Muscle layer of colon (tissue), 2 donors: Measurements from ENCODE around the gene DOCK3.

Source experiments
- H3K27ac ChIP-seq: one replicate; pipeline ENCODE4 v1.7.0; 2013; ENCODE audit warnings: low read depth, mild to moderate bottlenecking, low read length, moderate library complexity
- H3K27me3 ChIP-seq, 2 donors: one replicate each; pipeline ENCODE4 v1.7.0; 2013; ENCODE audit warnings: low read length in 2 of 2, mild to moderate bottlenecking in 2 of 2; ENCODE audit not compliant: insufficient read depth in 2 of 2, control insufficient read depth in 1 of 2
- H3K36me3 ChIP-seq: one replicate; pipeline ENCODE4 v1.7.0; 2013; ENCODE audit warnings: mild to moderate bottlenecking, low read length; ENCODE audit not compliant: insufficient read depth
- H3K4me1 ChIP-seq: one replicate; pipeline ENCODE4 v1.7.0; 2013; ENCODE audit warnings: mild to moderate bottlenecking, low read length; ENCODE audit not compliant: insufficient read depth
- H3K4me3 ChIP-seq, 2 donors: one replicate each; pipeline ENCODE4 v1.7.0; 2013; ENCODE audit warnings: low read length in 2 of 2, low read depth in 1 of 2, mild to moderate bottlenecking in 1 of 2, moderate library complexity in 1 of 2
- H3K9ac ChIP-seq: one replicate; pipeline ENCODE4 v1.7.0; 2013; ENCODE audit warnings: low read length
- H3K9me3 ChIP-seq: one replicate; pipeline ENCODE4 v1.7.0; 2013; ENCODE audit warnings: mild to moderate bottlenecking, low read length
- donor health status: abdominal sarcoma.
- donor health status: Adenocarcinoma of cecum.

Gene DOCK3

DNA sequence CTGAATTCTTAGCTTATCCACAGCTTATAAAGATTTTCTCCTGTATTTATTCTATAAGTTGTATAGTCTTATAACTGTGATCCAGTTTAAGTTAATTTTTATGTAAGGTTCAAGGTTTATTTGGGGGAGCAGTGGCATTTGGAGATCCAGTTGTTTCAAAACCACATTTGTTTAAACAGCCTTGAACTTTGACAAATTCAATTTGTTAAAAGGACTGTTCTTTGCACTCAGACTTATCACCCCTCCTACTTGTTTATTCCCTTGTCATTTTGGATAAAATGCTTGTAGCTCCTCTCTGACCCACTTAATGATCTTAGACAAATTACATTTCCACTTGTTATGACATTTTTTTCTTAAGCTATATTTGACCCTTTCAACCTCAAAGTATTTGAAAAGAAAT, 327.8 kb downstream of the DOCK3 start:
- Histone ChIP-seq H3K27ac (no peak overlapping the region), H3K36me3 (no peaks in the 10 kb centered on the region), H3K27me3 (no peaks in the 10 kb centered on the region), H3K9ac (no peak overlapping the region), H3K9me3 (no peaks in the 10 kb centered on the region), H3K4me1 (no peaks in the 10 kb centered on the region), H3K4me3 (no peak overlapping the region)

DNA sequence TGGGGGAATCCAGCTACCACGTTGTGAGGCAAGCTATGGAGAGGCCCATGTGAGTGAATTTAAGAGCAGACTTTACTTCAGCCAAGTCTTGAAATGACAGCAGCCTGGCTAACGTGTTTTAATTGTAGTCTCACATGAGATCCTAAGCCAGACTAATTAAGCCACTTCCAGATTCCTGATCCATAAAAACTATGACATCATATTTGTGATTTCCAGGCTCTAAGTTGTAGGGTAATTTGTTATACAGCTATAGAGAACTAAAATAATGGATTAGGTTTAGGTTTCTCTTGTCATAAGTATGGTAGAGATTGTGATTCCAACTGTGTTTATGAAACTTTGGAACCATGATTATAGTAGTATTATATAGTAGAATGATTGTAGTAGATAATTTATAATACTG, 329.5 kb downstream of the DOCK3 start:
- Histone ChIP-seq H3K27me3 (no peaks in the 10 kb centered on the region), H3K4me1 (no peaks in the 10 kb centered on the region), H3K9ac (no peak overlapping the region), H3K27ac (no peak overlapping the region), H3K4me3 (no peak overlapping the region), H3K36me3 (no peaks in the 10 kb centered on the region), H3K9me3 (no peaks in the 10 kb centered on the region)

DNA sequence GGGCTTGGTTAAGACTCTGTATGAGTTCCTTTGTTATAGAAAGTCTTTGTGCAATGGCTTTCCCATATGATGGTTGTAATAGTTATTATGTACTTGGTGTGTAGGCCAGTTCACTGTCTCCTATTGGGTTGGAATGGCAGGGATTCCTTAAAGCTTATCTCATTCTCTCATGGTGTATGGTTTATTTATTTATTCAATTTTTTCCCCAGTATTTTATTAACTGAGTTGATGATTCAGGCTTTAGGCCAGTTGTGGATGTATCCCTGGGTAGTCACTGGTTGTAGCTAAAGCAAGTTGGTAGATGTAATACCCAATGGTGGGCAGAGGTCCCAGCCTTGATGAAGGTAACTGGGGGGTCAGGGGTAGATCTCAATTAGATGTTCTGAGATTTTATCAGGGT, 349.4 kb downstream of the DOCK3 start:
- Histone ChIP-seq H3K9ac (no peak overlapping the region), H3K9me3 (no peaks in the 10 kb centered on the region), H3K27ac (no peak overlapping the region), H3K4me3 (no peak overlapping the region), H3K27me3 (no peaks in the 10 kb centered on the region), H3K36me3 (no peaks in the 10 kb centered on the region), H3K4me1 (no peaks in the 10 kb centered on the region)

DNA sequence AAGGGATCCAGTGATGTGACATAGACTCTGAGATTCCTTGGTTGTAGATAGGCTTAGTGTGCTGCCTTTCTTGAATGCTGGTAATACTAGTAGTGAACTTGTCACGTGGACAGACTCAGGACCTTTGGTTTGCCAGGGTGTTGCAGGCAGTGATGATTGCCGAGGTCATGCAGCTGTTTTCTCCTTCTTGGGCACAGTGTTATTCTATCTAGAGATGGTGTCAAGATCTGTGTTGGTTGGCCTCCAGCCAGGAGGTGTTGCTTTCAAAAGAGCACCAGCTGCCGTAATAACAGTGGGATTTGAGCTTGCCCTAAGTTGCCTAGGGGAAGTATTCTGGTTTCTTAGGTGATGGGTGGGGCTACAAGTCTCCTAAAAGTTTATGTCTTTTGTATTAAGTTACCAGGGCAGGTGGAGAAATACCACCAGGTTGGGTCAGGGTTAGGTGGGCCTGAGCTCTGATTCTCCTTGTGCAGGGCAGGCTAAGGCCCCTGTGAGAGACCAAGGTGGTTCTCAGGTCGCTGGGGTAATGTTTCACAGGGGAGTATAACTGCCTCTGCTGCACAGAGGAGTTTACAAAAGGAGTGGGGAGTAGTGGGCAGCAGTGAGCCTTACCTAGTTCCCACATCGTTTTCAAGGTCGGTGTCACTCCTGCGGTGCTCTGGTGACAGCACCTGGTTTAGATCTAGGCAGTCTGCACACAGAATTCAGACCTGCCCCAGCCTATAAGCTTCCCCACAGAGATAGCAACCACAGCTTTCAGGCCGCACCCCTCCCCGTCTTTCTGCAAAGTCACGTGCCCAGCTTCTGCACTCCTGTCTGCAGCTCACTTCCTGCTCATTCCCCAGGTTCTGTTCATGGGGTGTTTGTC, 350.3 kb downstream of the DOCK3 start:
- Histone ChIP-seq H3K36me3 (no peaks in the 10 kb centered on the region), H3K27me3 (no peaks in the 10 kb centered on the region), H3K9ac (no peak overlapping the region), H3K4me1 (no peaks in the 10 kb centered on the region), H3K27ac (no peak overlapping the region), H3K4me3 (no peak overlapping the region), H3K9me3 (no peaks in the 10 kb centered on the region)

DNA sequence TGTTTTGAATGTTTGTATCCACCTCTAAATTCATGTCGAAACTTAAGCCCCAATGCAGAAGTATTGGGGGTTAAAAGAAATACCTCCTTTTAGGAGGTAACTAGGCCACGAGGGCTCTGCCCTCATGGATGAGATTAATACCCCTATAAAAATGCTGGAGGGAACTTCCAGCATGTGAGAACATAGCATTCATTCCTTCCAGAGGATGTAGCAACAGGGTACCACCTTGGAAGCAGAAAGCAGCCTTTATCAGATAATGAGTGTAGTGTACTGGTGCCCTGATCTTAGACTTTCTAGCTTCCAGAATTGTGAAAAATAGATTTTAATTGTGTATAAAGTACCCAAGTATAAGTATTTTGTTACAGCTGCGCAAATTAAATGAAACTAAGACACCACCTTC, 356.9 kb downstream of the DOCK3 start:
- no peak overlapping the region for H3K4me3 ChIP-seq
- H3K27ac ChIP-seq, result no peak overlapping the region
- no peaks in the 10 kb centered on the region for H3K36me3 ChIP-seq
- no peaks in the 10 kb centered on the region for H3K27me3 ChIP-seq
- no peak overlapping the region for H3K9ac ChIP-seq
- H3K4me1 ChIP-seq, result no peaks in the 10 kb centered on the region
- H3K9me3 ChIP-seq, result no peaks in the 10 kb centered on the region

DNA sequence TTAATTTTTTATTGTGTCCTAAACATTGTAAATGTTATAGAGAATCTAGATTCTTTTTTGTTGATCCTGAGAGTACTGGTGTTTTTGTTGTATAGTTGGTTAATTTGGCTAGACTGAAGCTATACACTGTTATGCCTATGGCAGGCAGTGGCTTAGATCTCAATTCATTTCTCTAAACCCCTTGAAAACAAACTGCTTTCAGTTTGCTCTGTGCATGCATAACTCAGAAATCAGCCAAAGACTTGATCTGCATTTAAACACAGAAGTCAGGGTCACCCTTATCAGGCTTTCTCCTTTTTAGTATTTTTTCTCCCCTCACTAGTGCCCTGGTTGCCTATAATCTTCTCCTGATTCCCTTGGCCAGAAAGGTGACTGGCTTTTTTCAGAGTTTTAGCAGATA, 360.9 kb downstream of the DOCK3 start:
- Histone ChIP-seq H3K4me1 (no peaks in the 10 kb centered on the region), H3K27me3 (no peaks in the 10 kb centered on the region), H3K9me3 (no peaks in the 10 kb centered on the region), H3K4me3 (no peak overlapping the region), H3K27ac (no peak overlapping the region), H3K36me3 (no peaks in the 10 kb centered on the region), H3K9ac (no peak overlapping the region)

DNA sequence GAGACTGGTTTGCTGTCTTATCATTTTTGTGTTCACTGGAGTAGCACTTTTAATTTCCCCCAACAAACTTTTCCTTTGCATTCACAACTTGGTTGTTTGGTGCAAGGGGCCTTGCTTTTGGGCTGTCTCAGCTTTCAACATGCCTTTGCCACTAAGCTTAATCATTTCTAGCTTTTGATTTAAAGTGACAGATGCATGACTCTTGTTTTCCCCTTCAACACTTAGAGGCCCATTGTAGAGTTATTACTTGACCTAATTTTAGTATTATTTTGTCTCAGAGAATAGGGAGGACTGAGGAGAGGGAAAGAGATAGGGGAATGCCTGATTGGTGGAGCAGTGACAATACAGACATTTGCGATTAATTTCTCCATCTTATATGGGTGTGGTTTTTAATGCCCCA, 370.3 kb downstream of the DOCK3 start:
- no peak overlapping the region for H3K27ac ChIP-seq

DNA sequence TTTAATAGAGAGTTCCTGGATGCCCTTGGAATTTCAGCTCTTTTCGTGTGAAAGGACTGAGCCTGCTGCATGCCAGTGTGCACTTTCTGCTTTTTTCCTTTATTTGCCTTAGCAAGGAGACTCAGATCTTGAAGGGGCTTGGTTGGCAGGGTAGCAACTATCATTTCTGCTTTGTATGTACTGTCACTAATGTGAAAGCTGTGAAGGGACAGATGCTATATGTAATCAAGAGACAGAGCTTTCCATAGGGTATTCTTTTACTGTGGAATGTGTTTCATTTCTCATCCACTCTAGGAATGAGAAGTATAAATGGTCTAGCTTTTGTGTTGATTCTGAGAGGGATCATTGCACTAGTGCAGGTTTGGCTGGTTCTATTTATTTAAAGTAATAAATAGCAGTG, 377.8 kb downstream of the DOCK3 start:
- no peaks in the 10 kb centered on the region for H3K9me3 ChIP-seq
- H3K27me3 ChIP-seq, result no peaks in the 10 kb centered on the region
- H3K9ac ChIP-seq, result no peak overlapping the region
- H3K4me1 ChIP-seq, result peaks cover 6% of the 10 kb centered on the region
- H3K27ac ChIP-seq, result no peak overlapping the region
- H3K4me3 ChIP-seq, result no peak overlapping the region
- no peaks in the 10 kb centered on the region for H3K36me3 ChIP-seq

More for the DNA sequence above, 370.3 kb downstream of the DOCK3 start:
- Histone ChIP-seq H3K4me3 (no peak overlapping the region), H3K36me3 (no peaks in the 10 kb centered on the region), H3K9ac (no peak overlapping the region), H3K27me3 (no peaks in the 10 kb centered on the region), H3K4me1 (no peaks in the 10 kb centered on the region), H3K9me3 (no peaks in the 10 kb centered on the region)

DNA sequence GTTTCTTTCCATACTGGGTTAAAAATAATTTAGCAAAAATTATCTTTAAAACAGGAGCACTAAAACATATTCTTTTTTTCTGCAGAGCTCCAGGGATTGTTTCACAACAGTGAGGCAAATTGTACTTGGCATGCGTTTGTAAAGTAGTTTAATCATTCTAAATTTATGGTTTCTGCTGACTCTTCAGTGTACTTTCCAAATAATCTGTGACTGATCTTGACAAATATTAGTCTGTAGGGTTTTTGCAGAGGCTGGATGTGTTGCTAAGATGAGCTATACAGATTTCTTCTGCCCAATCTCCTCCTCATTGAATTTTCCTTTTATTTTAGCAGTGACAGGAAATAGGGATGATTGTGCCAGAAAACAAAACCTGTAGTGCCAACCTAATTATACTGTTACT, 382.4 kb downstream of the DOCK3 start:
- Histone ChIP-seq H3K27ac (no peak overlapping the region), H3K4me1 (peaks cover 7% of the 10 kb centered on the region), H3K9me3 (no peaks in the 10 kb centered on the region), H3K9ac (no peak overlapping the region), H3K4me3 (no peak overlapping the region), H3K27me3 (no peaks in the 10 kb centered on the region), H3K36me3 (no peaks in the 10 kb centered on the region)

DNA sequence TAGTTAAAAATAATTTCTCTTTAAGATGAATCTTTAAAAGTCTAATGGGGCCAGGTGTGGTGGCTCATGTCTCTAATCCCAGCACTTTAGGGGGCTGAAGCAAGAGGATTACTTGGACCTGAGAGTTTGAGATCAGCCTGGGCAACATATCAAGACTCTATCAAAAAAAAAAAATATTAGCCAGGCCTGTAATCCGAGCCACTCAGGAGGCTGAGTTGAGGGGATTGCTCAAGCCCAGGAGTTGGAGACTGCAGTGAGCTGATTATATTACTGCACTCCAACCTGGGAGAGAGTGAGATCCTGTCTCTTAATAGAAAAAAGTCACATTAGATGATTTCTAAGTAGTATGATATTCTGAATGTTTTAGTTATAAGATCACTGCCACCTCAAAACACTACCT, 388.3 kb downstream of the DOCK3 start:
- Histone ChIP-seq H3K27ac (no peak overlapping the region), H3K4me3 (no peak overlapping the region), H3K9ac (no peak overlapping the region), H3K27me3 (no peaks in the 10 kb centered on the region), H3K4me1 (peaks cover 8% of the 10 kb centered on the region), H3K36me3 (no peaks in the 10 kb centered on the region), H3K9me3 (no peaks in the 10 kb centered on the region)

DNA sequence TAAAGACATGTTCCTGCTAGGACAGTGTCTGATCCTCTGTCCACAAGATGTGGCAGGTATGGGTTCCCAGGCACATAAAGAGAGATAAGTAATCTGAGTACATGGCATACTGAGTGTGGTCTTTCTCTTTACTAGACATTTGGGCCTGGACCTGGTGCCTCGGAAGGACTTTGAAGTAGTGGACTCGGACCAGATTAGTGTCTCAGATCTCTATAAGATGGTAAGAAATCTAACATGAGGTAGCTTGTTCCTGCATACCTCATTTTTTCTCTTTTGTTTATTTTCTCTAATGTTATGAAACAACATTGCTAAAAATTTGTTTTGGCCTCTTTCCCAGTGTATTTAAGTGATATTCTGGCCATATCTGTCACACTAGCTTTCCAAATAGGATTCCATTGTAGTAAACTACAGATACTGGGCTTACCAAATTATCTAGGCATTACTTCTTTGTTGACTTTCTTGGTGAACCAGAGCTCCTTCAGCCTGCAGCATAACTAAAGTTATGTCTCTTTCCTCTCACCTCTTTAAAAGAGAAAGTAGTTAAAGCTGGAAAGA, 400.6 kb downstream of the DOCK3 start:
- Histone ChIP-seq H3K4me1 (no peaks in the 10 kb centered on the region), H3K36me3 (no peaks in the 10 kb centered on the region), H3K27ac (no peak overlapping the region), H3K27me3 (no peaks in the 10 kb centered on the region), H3K9me3 (no peaks in the 10 kb centered on the region), H3K9ac (no peak overlapping the region), H3K4me3 (no peak overlapping the region)

DNA sequence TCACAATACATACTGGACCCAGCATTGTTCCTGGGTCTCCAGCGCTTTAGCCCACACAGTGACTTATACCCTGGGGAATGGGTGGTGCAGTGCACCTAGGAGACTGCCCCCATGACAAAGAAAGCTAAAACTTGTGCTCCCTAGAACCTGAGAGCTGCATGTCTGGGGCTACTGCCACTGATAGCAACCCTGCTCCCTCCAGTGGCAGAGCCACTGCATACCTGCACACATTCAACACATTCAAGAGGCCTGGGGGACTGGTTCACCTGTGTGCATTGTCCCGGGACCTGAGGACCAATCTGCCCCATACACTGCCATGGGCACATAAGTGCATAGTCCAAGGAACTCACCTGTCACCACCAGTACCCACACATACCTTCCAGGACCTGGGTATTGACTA, 407.6 kb downstream of the DOCK3 start:
- Histone ChIP-seq H3K27ac (no peak overlapping the region), H3K4me3 (no peak overlapping the region), H3K36me3 (no peaks in the 10 kb centered on the region), H3K4me1 (no peaks in the 10 kb centered on the region), H3K9ac (no peak overlapping the region), H3K9me3 (no peaks in the 10 kb centered on the region), H3K27me3 (no peaks in the 10 kb centered on the region)
